Neural crest cell (in vitro differentiated cells): ENCODE results near the gene DUSP18. TPM values are rescaled to one million over a fixed set of nuclear protein-coding genes. Genes with fewer than 3 reads are reported as not detected.
"Not testable (repeated sequence)": the region's sequence is repeated elsewhere in the genome, so short reads cannot be mapped to it uniquely, and the experiment has no call there.

Experiments
- DNase-seq: peaks from one replicate; pipeline ENCODE4 v3.0.0; 2021; ENCODE audit warnings: low read depth, mixed read lengths, low spot score
- H3K27ac Mint-ChIP-seq: one replicate; pipeline ENCODE4 v1.8.0; 2021; ENCODE audit warnings: mild to moderate bottlenecking, mixed read lengths; ENCODE audit not compliant: unreplicated experiment
- H3K27me3 Mint-ChIP-seq: 2 replicates; pipeline ENCODE4 v1.8.0; 2021; ENCODE audit warnings: low read depth, mild to moderate bottlenecking, mixed read lengths
- H3K36me3 Mint-ChIP-seq: 2 replicates; pipeline ENCODE4 v1.8.0; 2021; ENCODE audit warnings: low read depth, mild to moderate bottlenecking, mixed read lengths
- H3K4me1 Mint-ChIP-seq: 2 replicates; pipeline ENCODE4 v1.8.0; 2021; ENCODE audit warnings: mixed read lengths
- H3K4me3 Mint-ChIP-seq: one replicate; pipeline ENCODE4 v1.8.0; 2021; ENCODE audit warnings: mild to moderate bottlenecking, mixed read lengths
- H3K9me3 Mint-ChIP-seq: 2 replicates; pipeline ENCODE4 v1.8.0; 2021; ENCODE audit warnings: mixed read lengths
- CTCF ChIP-seq: fragments of 200-600 bp; sonication (generic); conservative IDR thresholded peaks from 2 replicates; pipeline ENCODE4 v1.5.0; 2021; ENCODE audit warnings: antibody characterized with exemption, mild to moderate bottlenecking
- total RNA-seq: library from RNA; stranded (reverse); gene quantifications from 2 replicates; pipeline ENCODE4 v1.2.1, GENCODE V29; 2021

DUSP18 gene
- total RNA-seq, 1 donor from 2014 or later, result 8.1 TPM

GRCh38 chr22:30687358-30687757, 19.7 kb upstream of the DUSP18 start:
- Mint-ChIP-seq H3K36me3 (no peaks in the 10 kb centered on the region), H3K9me3 (no peaks in the 10 kb centered on the region), H3K4me3 (no peak overlapping the region), H3K27ac (no peak overlapping the region), H3K27me3 (peaks cover 5% of the 10 kb centered on the region), H3K4me1 (no peaks in the 10 kb centered on the region)
- DNase-seq, result no peak
- TF ChIP-seq CTCF, result no peak

GRCh38 chr22:30685178-30685577, 17.5 kb upstream of the DUSP18 start:
- no peak overlapping the region for H3K27ac Mint-ChIP-seq
- no peaks in the 10 kb centered on the region for H3K9me3 Mint-ChIP-seq
- peaks cover 5% of the 10 kb centered on the region for H3K4me1 Mint-ChIP-seq
- no peak for DNase-seq
- no peak for TF ChIP-seq CTCF
- H3K27me3 Mint-ChIP-seq, result peaks cover 5% of the 10 kb centered on the region
- no peak overlapping the region for H3K4me3 Mint-ChIP-seq
- H3K36me3 Mint-ChIP-seq, result no peaks in the 10 kb centered on the region

- DNase-seq, result no peak
- Mint-ChIP-seq H3K36me3 (no peaks in the 10 kb centered on the region), H3K27ac (no peak overlapping the region), H3K27me3 (peaks cover 5% of the 10 kb centered on the region), H3K4me1 (peaks cover 24% of the 10 kb centered on the region), H3K4me3 (no peak overlapping the region), H3K9me3 (no peaks in the 10 kb centered on the region)
- no peak for TF ChIP-seq CTCF
These were observed 14.2 kb upstream of the DUSP18 start for GRCh38 chr22:30681831-30682230.

- DNase-seq, result no peak
- no peak overlapping the region for H3K27ac Mint-ChIP-seq
- no peaks in the 10 kb centered on the region for H3K36me3 Mint-ChIP-seq
- peaks cover 24% of the 10 kb centered on the region for H3K4me1 Mint-ChIP-seq
- peaks cover 6% of the 10 kb centered on the region for H3K27me3 Mint-ChIP-seq
- no peaks in the 10 kb centered on the region for H3K9me3 Mint-ChIP-seq
- no peak for TF ChIP-seq CTCF
- H3K4me3 Mint-ChIP-seq, result no peak overlapping the region
These were observed 13.5 kb upstream of the DUSP18 start for GRCh38 chr22:30680991-30681770.

- peaks cover 24% of the 10 kb centered on the region for H3K4me1 Mint-ChIP-seq
These were observed 12.4 kb upstream of the DUSP18 start for GRCh38 chr22:30679895-30680690.

GRCh38 chr22:30676565-30676964, 8.9 kb upstream of the DUSP18 start:
- not testable (repeated sequence) for H3K4me3 Mint-ChIP-seq, H3K36me3 Mint-ChIP-seq
- peaks cover 20% of the 10 kb centered on the region for H3K4me1 Mint-ChIP-seq

More at GRCh38 chr22:30679895-30680690, 12.4 kb upstream of the DUSP18 start:
- not testable (repeated sequence) for DNase-seq, H3K4me3 Mint-ChIP-seq, H3K36me3 Mint-ChIP-seq, H3K9me3 Mint-ChIP-seq, H3K27me3 Mint-ChIP-seq, H3K27ac Mint-ChIP-seq

More at GRCh38 chr22:30676565-30676964, 8.9 kb upstream of the DUSP18 start:
- DNase-seq, H3K27ac Mint-ChIP-seq, H3K9me3 Mint-ChIP-seq, H3K27me3 Mint-ChIP-seq: not testable (repeated sequence)
